GM23338 (cell line): ENCODE measurements around the gene ICAM5. TPM values are rescaled to one million over a fixed set of nuclear protein-coding genes. Genes with fewer than 3 reads are reported as not detected.

Source experiments
- ATAC-seq: fragments of 200-7000 bp; cut with Tn5 transposase; 3 replicates; pipeline ENCODE4 v1.9.1; 2020
- DNase-seq: peaks from one replicate; pipeline ENCODE4 v3.0.0-alpha.2; 2015; ENCODE audit warnings: low spot score
- H2AFZ ChIP-seq: fragments of 200-600 bp; sonication (generic); 2 replicates; pipeline ENCODE4 v1.8.0; 2016; ENCODE audit warnings: antibody characterized with exemption, mild to moderate bottlenecking, moderate library complexity
- H3F3A ChIP-seq: fragments of 200-600 bp; sonication (generic); replicated peaks from 2 replicates; pipeline ENCODE4 v1.8.0; 2017; ENCODE audit warnings: antibody characterized with exemption, mixed run types, low read depth
- H3K27ac ChIP-seq: fragments of 200-600 bp; sonication (generic); 2 replicates; pipeline ENCODE4 v1.6.1; 2016; ENCODE audit warnings: low read depth
- H3K27me3 ChIP-seq: fragments of 200-600 bp; sonication (generic); 2 replicates; pipeline ENCODE4 v1.8.0; 2016; ENCODE audit warnings: mild to moderate bottlenecking, mixed run types, moderate library complexity; ENCODE audit not compliant: insufficient read depth
- H3K36me3 ChIP-seq: fragments of 200-600 bp; sonication (generic); 2 replicates; pipeline ENCODE4 v1.8.0; 2016; ENCODE audit warnings: mild to moderate bottlenecking; ENCODE audit not compliant: insufficient read depth
- H3K4me1 ChIP-seq: fragments of 200-600 bp; sonication (generic); 2 replicates; pipeline ENCODE4 v1.8.0; 2016; ENCODE audit warnings: mild to moderate bottlenecking, moderate library complexity; ENCODE audit not compliant: insufficient read depth
- H3K4me2 ChIP-seq: fragments of 200-600 bp; sonication (generic); 2 replicates; pipeline ENCODE4 v1.7.1; 2017; ENCODE audit warnings: mixed run types
- H3K4me3 ChIP-seq: fragments of 200-600 bp; sonication (generic); 2 replicates; pipeline ENCODE4 v1.6.1; 2016; ENCODE audit warnings: mixed run types
- H3K79me2 ChIP-seq: fragments of 200-600 bp; sonication (generic); replicated peaks from 2 replicates; pipeline ENCODE4 v1.8.0; 2017; ENCODE audit warnings: mild to moderate bottlenecking; ENCODE audit not compliant: insufficient read depth
- H3K9me2 ChIP-seq: fragments of 200-600 bp; sonication (generic); 2 replicates; pipeline ENCODE4 v1.8.0; 2017; ENCODE audit not compliant: insufficient read depth
- H4K20me1 ChIP-seq: fragments of 200-600 bp; sonication (generic); replicated peaks from 2 replicates; pipeline ENCODE4 v1.8.0; 2017; ENCODE audit warnings: mild to moderate bottlenecking; ENCODE audit not compliant: insufficient read depth
- H3K27ac Mint-ChIP-seq: 2 replicates; pipeline ENCODE4 v1.8.0; 2020; ENCODE audit warnings: inconsistent platforms, mild to moderate bottlenecking, moderate library complexity, mixed read lengths
- H3K27me3 Mint-ChIP-seq: 3 replicates; pipeline ENCODE4 v1.8.0; 2022; ENCODE audit warnings: low read depth, mild to moderate bottlenecking, moderate library complexity, mixed read lengths, inconsistent platforms; ENCODE audit not compliant: insufficient read depth, poor library complexity
- H3K36me3 Mint-ChIP-seq: 3 replicates; pipeline ENCODE4 v1.8.0; 2021; ENCODE audit warnings: low read depth, mild to moderate bottlenecking, inconsistent platforms, moderate library complexity, mixed read lengths
- H3K4me1 Mint-ChIP-seq: 3 replicates; pipeline ENCODE4 v1.8.0; 2020; ENCODE audit warnings: mild to moderate bottlenecking, inconsistent platforms, mixed read lengths
- H3K4me3 Mint-ChIP-seq: 3 replicates; pipeline ENCODE4 v1.8.0; 2021; ENCODE audit warnings: moderate library complexity, mild to moderate bottlenecking, inconsistent platforms, mixed read lengths
- H3K9me3 Mint-ChIP-seq: 3 replicates; pipeline ENCODE4 v1.8.0; 2020; ENCODE audit warnings: moderate library complexity, mild to moderate bottlenecking, inconsistent platforms, mixed read lengths
- CREB1 ChIP-seq: fragments of 250-450 bp; sonication (Bioruptor Pico); IDR thresholded peaks from 2 replicates; pipeline ENCODE4 v1.5.0; 2020; ENCODE audit warnings: low read depth, mild to moderate bottlenecking, moderate library complexity
- CTCF ChIP-seq, 2 experiments: fragments of 200-600 bp in 1 of 2; sonication (generic) in 1 of 2; conservative IDR thresholded peaks; 2 replicates each; pipeline versions ENCODE4 v1.5.1 to v1.6.1; 2016 to 2017; ENCODE audit warnings: antibody characterized with exemption in 2 of 2, low read depth in 2 of 2, mild to moderate bottlenecking in 2 of 2, moderate library complexity in 1 of 2
- EZH2 ChIP-seq: fragments of 200-600 bp; sonication (generic); IDR thresholded peaks from one replicate; pipeline ENCODE4 v1.8.0; 2017; ENCODE audit warnings: antibody characterized with exemption, mild to moderate bottlenecking, low read depth; ENCODE audit not compliant: unreplicated experiment
- POLR2AphosphoS5 ChIP-seq: IDR thresholded peaks from 2 replicates; pipeline ENCODE4 v1.6.1; 2016; ENCODE audit warnings: antibody characterized with exemption, low read depth
- REST ChIP-seq: IDR thresholded peaks from one replicate; pipeline ENCODE4 v1.6.1; 2018; ENCODE audit warnings: antibody characterized with exemption; ENCODE audit not compliant: unreplicated experiment
- STAT1 ChIP-seq: IDR thresholded peaks from one replicate; pipeline ENCODE4 v1.6.1; 2016; ENCODE audit warnings: antibody characterized with exemption; ENCODE audit not compliant: unreplicated experiment
- ZNF114 ChIP-seq: fragments of 250-450 bp; sonication (Bioruptor Pico); IDR thresholded peaks from 2 replicates; pipeline ENCODE4 v1.5.0; 2020; ENCODE audit warnings: mild to moderate bottlenecking, moderate library complexity
- ZNF331 ChIP-seq: fragments of 250-450 bp; sonication (Bioruptor Pico); IDR thresholded peaks from 2 replicates; pipeline ENCODE4 v1.5.0; 2020; ENCODE audit warnings: low read depth, mild to moderate bottlenecking, moderate library complexity
- polyA plus RNA-seq: library from polyadenylated mRNA; unstranded; fragments of >200 nt; fragmentation: Nextera tagmentation; extraction: Ambion mirVana; gene quantifications from 2 replicates; pipeline ENCODE4 v1.2.1, GENCODE V29; 2016
- total RNA-seq: library from RNA; depleted of rRNA; stranded (reverse); fragments of >200 nt; shearing (Covaris generic); gene quantifications from 2 replicates; pipeline ENCODE4 v1.2.3, GENCODE V29; 2014
- TF ChIP-seq, protein P1 (sequence below): IDR thresholded peaks from 2 replicates; pipeline ENCODE4 v1.6.1; 2016; ENCODE audit warnings: antibody characterized with exemption

The ICAM5 gene
- total and polyA plus RNA-seq, 2 experiments from 2014 or later, result 0.47 to 4.6 TPM

- Histone ChIP-seq H3K79me2 (no peaks in the 10 kb centered on the region), H3K27me3 (peaks cover 34% of the 10 kb centered on the region), H2AFZ (no peak overlapping the region), H3K36me3 (no peaks in the 10 kb centered on the region), H3K4me1 (peaks cover 11% of the 10 kb centered on the region; the same call in 1 of the 2 replicates), H3K27ac (no peak overlapping the region), H3F3A (peaks cover 6% of the 10 kb centered on the region; the same call in 1 of the 2 replicates), H3K4me2 (no peak overlapping the region), H4K20me1 (no peaks in the 10 kb centered on the region; the same call in none of the 2 replicates), H3K9me2 (no peaks in the 10 kb centered on the region), H3K4me3 (no peak overlapping the region)
- DNase-seq, result no peak
- Mint-ChIP-seq H3K9me3 (peaks cover 3% of the 10 kb centered on the region; the same call in 1 of the 3 replicates), H3K27ac (no peak overlapping the region), H3K36me3 (peaks cover 8% of the 10 kb centered on the region; the same call in 2 of the 3 replicates), H3K4me3 (no peak overlapping the region), H3K27me3 (peaks cover 33% of the 10 kb centered on the region), H3K4me1 (peaks cover 17% of the 10 kb centered on the region; the same call in 2 of the 3 replicates)
- no peak for ATAC-seq
- TF ChIP-seq CREB1 (CRISPR knock-in tag), result no peak
Observed at GRCh38 chr19:10284065-10284959, 5.4 kb upstream of the ICAM5 start.

- no peak overlapping the region for H3K4me3 ChIP-seq
- DNase-seq (no peak), ATAC-seq (no peak)
- no peaks in the 10 kb centered on the region for H3K79me2 ChIP-seq
- Mint-ChIP-seq H3K27me3 (peaks cover 39% of the 10 kb centered on the region), H3K9me3 (peaks cover 3% of the 10 kb centered on the region; the same call in 1 of the 3 replicates), H3K27ac (no peak overlapping the region), H3K4me3 (no peak overlapping the region), H3K4me1 (peaks cover 17% of the 10 kb centered on the region; the same call in 2 of the 3 replicates), H3K36me3 (peaks cover 8% of the 10 kb centered on the region; the same call in 2 of the 3 replicates)
- H3K9me2 ChIP-seq, result no peaks in the 10 kb centered on the region
- H3K27ac ChIP-seq, result no peak overlapping the region
- TF ChIP-seq STAT1 (no peak), CTCF (conservative IDR thresholded peaks at IDR 0.05; ENCODE audit: low read depth in 2 of 2) (no peak), CREB1 (CRISPR knock-in tag) (no peak), REST (no peak), EZH2 (no peak), ZNF331 (no peak), POLR2AphosphoS5 (no peak), ZNF114 (CRISPR knock-in tag) (no peak)
- TF ChIP-seq, protein P1, sequence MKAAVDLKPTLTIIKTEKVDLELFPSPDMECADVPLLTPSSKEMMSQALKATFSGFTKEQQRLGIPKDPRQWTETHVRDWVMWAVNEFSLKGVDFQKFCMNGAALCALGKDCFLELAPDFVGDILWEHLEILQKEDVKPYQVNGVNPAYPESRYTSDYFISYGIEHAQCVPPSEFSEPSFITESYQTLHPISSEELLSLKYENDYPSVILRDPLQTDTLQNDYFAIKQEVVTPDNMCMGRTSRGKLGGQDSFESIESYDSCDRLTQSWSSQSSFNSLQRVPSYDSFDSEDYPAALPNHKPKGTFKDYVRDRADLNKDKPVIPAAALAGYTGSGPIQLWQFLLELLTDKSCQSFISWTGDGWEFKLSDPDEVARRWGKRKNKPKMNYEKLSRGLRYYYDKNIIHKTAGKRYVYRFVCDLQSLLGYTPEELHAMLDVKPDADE, result no peak
- H3K4me1 ChIP-seq, result peaks cover 11% of the 10 kb centered on the region; the same call in 1 of the 2 replicates
- H4K20me1 ChIP-seq, result no peaks in the 10 kb centered on the region; the same call in none of the 2 replicates
- no peak overlapping the region for H2AFZ ChIP-seq
- peaks cover 7% of the 10 kb centered on the region; the same call in 1 of the 2 replicates for H3F3A ChIP-seq
- no peaks in the 10 kb centered on the region for H3K36me3 ChIP-seq
- H3K27me3 ChIP-seq, result peaks cover 41% of the 10 kb centered on the region
- no peak overlapping the region for H3K4me2 ChIP-seq
Observed at GRCh38 chr19:10284960-10285278, 4.8 kb upstream of the ICAM5 start.
